ENCODE data around the gene UBQLN3.

The UBQLN3 gene

DNA sequence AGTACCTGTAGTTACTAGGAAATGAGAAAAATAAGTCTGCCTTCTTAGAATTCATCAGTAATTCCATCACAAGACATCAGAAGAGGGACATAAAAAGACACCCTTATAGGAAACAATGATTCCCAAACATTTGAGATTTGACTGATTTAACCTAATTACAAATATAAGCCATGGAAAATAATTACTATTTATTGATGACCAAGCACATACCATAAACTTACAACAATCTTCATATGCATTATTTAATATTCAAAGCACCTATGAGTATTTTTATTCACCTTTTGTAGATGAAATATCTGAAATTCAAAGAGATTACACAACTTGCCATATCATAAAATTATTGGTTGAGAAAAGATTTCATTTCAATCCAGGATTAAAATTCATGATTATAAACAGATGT is 35.8 kb downstream of the UBQLN3 start:
- Histone ChIP-seq H3K4me2 (no peak overlapping the region), H3K36me3 (ENCODE audit: insufficient read depth) (no peaks in the 10 kb centered on the region), H3K4me3 (IDR thresholded peaks at IDR 0.05; ENCODE audit: insufficient read depth, low read depth, low read length) (no peak overlapping the region), H3K9ac (no peak overlapping the region), H3K79me2 (ENCODE audit: insufficient read depth, low read depth) (no peaks in the 10 kb centered on the region), H3K27me3 (ENCODE audit: insufficient read depth, low read depth) (no peaks in the 10 kb centered on the region), H2AFZ (ENCODE audit: low read depth) (no peak overlapping the region), H3K4me1 (ENCODE audit: low read depth, poor library complexity, severe bottlenecking) (no peaks in the 10 kb centered on the region), H3K27ac (no peak overlapping the region), H4K20me1 (ENCODE audit: insufficient read depth) (no peaks in the 10 kb centered on the region)
- no peak for TF ChIP-seq CTCF (conservative IDR thresholded peaks at IDR 0.05; ENCODE audit: low read depth, low read length)

- Histone ChIP-seq H3K27ac (no peak overlapping the region), H2AFZ (ENCODE audit: low read depth) (no peak overlapping the region), H3K4me2 (no peak overlapping the region), H3K4me3 (IDR thresholded peaks at IDR 0.05; ENCODE audit: insufficient read depth, low read depth, low read length) (no peak overlapping the region), H3K27me3 (ENCODE audit: insufficient read depth, low read depth) (no peaks in the 10 kb centered on the region), H3K36me3 (ENCODE audit: insufficient read depth) (no peaks in the 10 kb centered on the region), H3K9ac (no peak overlapping the region), H4K20me1 (ENCODE audit: insufficient read depth) (no peaks in the 10 kb centered on the region), H3K79me2 (ENCODE audit: insufficient read depth, low read depth) (no peaks in the 10 kb centered on the region), H3K4me1 (ENCODE audit: low read depth, poor library complexity, severe bottlenecking) (no peaks in the 10 kb centered on the region)
- TF ChIP-seq CTCF (conservative IDR thresholded peaks at IDR 0.05; ENCODE audit: low read depth, low read length) = no peak
Measured at GRCh38 chr11:5467527-5467926, 42.2 kb downstream of the UBQLN3 start.

GRCh38 chr11:5460983-5461621 is 48.7 kb downstream of the UBQLN3 start:
- no peaks in the 10 kb centered on the region for H3K36me3 ChIP-seq (ENCODE audit: insufficient read depth)
- no peak for TF ChIP-seq CTCF (conservative IDR thresholded peaks at IDR 0.05; ENCODE audit: low read depth, low read length)
- H2AFZ ChIP-seq (ENCODE audit: low read depth) = no peak overlapping the region
- no peaks in the 10 kb centered on the region for H4K20me1 ChIP-seq (ENCODE audit: insufficient read depth)
- H3K27ac ChIP-seq = no peak overlapping the region
- H3K9ac ChIP-seq = no peak overlapping the region
- no peaks in the 10 kb centered on the region for H3K79me2 ChIP-seq (ENCODE audit: insufficient read depth, low read depth)
- no peak overlapping the region for H3K4me2 ChIP-seq
- no peaks in the 10 kb centered on the region for H3K27me3 ChIP-seq (ENCODE audit: insufficient read depth, low read depth)
- no peak overlapping the region for H3K4me3 ChIP-seq (IDR thresholded peaks at IDR 0.05; ENCODE audit: insufficient read depth, low read depth, low read length)
- no peaks in the 10 kb centered on the region for H3K4me1 ChIP-seq (ENCODE audit: low read depth, poor library complexity, severe bottlenecking)

All from KMS-11 (cell line).